ENCODE measurements around the gene GPC6.
A peak's percentile ranks its signal among the peaks of the same experiment; 100 is the strongest.

The GPC6 gene

GRCh38 chr13:94387047-94387446, 1160.4 kb downstream of the GPC6 start:
- TF ChIP-seq SP3 (tag by site-specific recombination; IDR thresholded peaks at IDR 0.05) = no peak
- no peak for TF ChIP-seq ZNF174 (tag by site-specific recombination; IDR thresholded peaks at IDR 0.05)
- 0 out of 2 replicates have a peak, but pooled peaks have one; percentile 46 for TF ChIP-seq SCRT1 (tag by site-specific recombination; IDR thresholded peaks at IDR 0.05; ENCODE audit: borderline replicate concordance)
- peak; percentile 80 for TF ChIP-seq SCRT2 (tag by site-specific recombination; IDR thresholded peaks at IDR 0.05)
- TF ChIP-seq MZF1 (tag by site-specific recombination; IDR thresholded peaks at IDR 0.05; ENCODE audit: borderline replicate concordance) = no peak
- CTCF ChIA-PET = interaction anchor here (0.7 kb wide), 1 partner anchor 89 kb away, joined by 4 read pairs; no protein-coding TSS in a partner anchor
- H3K27ac ChIP-seq (ENCODE audit: extremely low read depth, low read depth, low read length) = no peak overlapping the region
- no peak overlapping the region for H3K4me3 ChIP-seq (ENCODE audit: low read depth, low read length)
- no peaks in the 10 kb centered on the region for H3K36me3 ChIP-seq (ENCODE audit: control insufficient read depth in 2 of 2, insufficient read depth in 1 of 2, low read length in 2 of 2)
- POLR2A ChIA-PET = no interaction called here
- H3K9me3 ChIP-seq (ENCODE audit: control insufficient read depth, insufficient read depth, low read depth, low read length) = no peaks in the 10 kb centered on the region
- H3K4me1 ChIP-seq (ENCODE audit: control insufficient read depth, insufficient read depth, low read length) = no peaks in the 10 kb centered on the region

- ChIA-PET CTCF (no interaction called here), POLR2A (no interaction called here)
- Histone ChIP-seq H3K4me3 (ENCODE audit: low read depth, low read length) (no peak overlapping the region), H3K36me3 (ENCODE audit: control insufficient read depth in 2 of 2, insufficient read depth in 1 of 2, low read length in 2 of 2) (no peaks in the 10 kb centered on the region), H3K4me1 (ENCODE audit: control insufficient read depth, insufficient read depth, low read length) (no peaks in the 10 kb centered on the region), H3K27ac (ENCODE audit: extremely low read depth, low read depth, low read length) (no peak overlapping the region), H3K9me3 (ENCODE audit: control insufficient read depth, insufficient read depth, low read depth, low read length) (no peaks in the 10 kb centered on the region)
- no peak for TF ChIP-seq ZNF670 (tag by site-specific recombination; IDR thresholded peaks at IDR 0.05; ENCODE audit: low read depth)
- 0 out of 2 replicates have a peak, but pooled peaks have one; percentile 31 for TF ChIP-seq TCF7L2 (IDR thresholded peaks at IDR 0.05; ENCODE audit: borderline replicate concordance, low read depth, low read length)
- peak; percentile 45; the same call in 1 of the 2 replicates for TF ChIP-seq TSHZ1 (tag by site-specific recombination; IDR thresholded peaks at IDR 0.05; ENCODE audit: borderline replicate concordance)
- TF ChIP-seq ZNF23 (tag by site-specific recombination; IDR thresholded peaks at IDR 0.05; ENCODE audit: borderline replicate concordance) = no peak
- TF ChIP-seq SETDB1 (IDR thresholded peaks at IDR 0.05; ENCODE audit: insufficient read length, low read length) = peak; percentile 42
- no peak for TF ChIP-seq ZNF626 (tag by site-specific recombination; IDR thresholded peaks at IDR 0.05)
- TF ChIP-seq ZNF157 (tag by site-specific recombination; IDR thresholded peaks at IDR 0.05) = no peak
- TF ChIP-seq PRDM1 (tag by site-specific recombination; IDR thresholded peaks at IDR 0.05) = peak; percentile 52; the same call in 1 of the 2 replicates
- no peak for TF ChIP-seq ZNF18 (tag by site-specific recombination; IDR thresholded peaks at IDR 0.05)
- no peak for TF ChIP-seq ZBTB8A (tag by site-specific recombination; IDR thresholded peaks at IDR 0.05)
- no peak for TF ChIP-seq ZNF561 (tag by site-specific recombination; IDR thresholded peaks at IDR 0.05; ENCODE audit: borderline replicate concordance)
- TF ChIP-seq ZNF184 (tag by site-specific recombination; IDR thresholded peaks at IDR 0.05) = no peak
- no peak for TF ChIP-seq ZNF16 (tag by site-specific recombination; IDR thresholded peaks at IDR 0.05; ENCODE audit: low read depth)
- no peak for TF ChIP-seq ZNF707 (tag by site-specific recombination; IDR thresholded peaks at IDR 0.05)
- TF ChIP-seq KLF10 (tag by site-specific recombination; IDR thresholded peaks at IDR 0.05) = no peak
- TF ChIP-seq PRDM6 (tag by site-specific recombination; IDR thresholded peaks at IDR 0.05) = peak; percentile 75
- TF ChIP-seq REPIN1 (tag by site-specific recombination; IDR thresholded peaks at IDR 0.05; ENCODE audit: low read depth) = no peak
- TF ChIP-seq ZNF768 (tag by site-specific recombination; IDR thresholded peaks at IDR 0.05) = no peak
- TF ChIP-seq ZSCAN23 (tag by site-specific recombination; IDR thresholded peaks at IDR 0.05) = no peak
- no peak for TF ChIP-seq ZNF791 (tag by site-specific recombination; IDR thresholded peaks at IDR 0.05)
- TF ChIP-seq ZNF600 (tag by site-specific recombination; IDR thresholded peaks at IDR 0.05) = no peak
- TF ChIP-seq ZNF449 (tag by site-specific recombination; IDR thresholded peaks at IDR 0.05) = no peak
- peak; percentile 53; the same call in 1 of the 2 replicates for TF ChIP-seq FEZF1 (tag by site-specific recombination; IDR thresholded peaks at IDR 0.05)
These were observed 1163.2 kb downstream of the GPC6 start for GRCh38 chr13:94389604-94390351.
